Neuron (in vitro differentiated cells): ENCODE data around the gene ERG.
A peak's percentile ranks its signal among the peaks of the same experiment; 100 is the strongest.

Source experiments
- H2AFZ ChIP-seq: one replicate; pipeline ENCODE4 v1.6.1; 2013; ENCODE audit warnings: low read depth, mild to moderate bottlenecking, inconsistent platforms, low read length, moderate library complexity
- H3K27me3 ChIP-seq: one replicate; pipeline ENCODE4 v1.6.1; 2013; ENCODE audit warnings: low read length; ENCODE audit not compliant: insufficient read depth
- H3K36me3 ChIP-seq: one replicate; pipeline ENCODE4 v1.6.1; 2013; ENCODE audit warnings: low read length; ENCODE audit not compliant: insufficient read depth
- H3K4me1 ChIP-seq: one replicate; pipeline ENCODE4 v1.6.1; 2013; ENCODE audit warnings: low read length; ENCODE audit not compliant: insufficient read depth
- H3K4me3 ChIP-seq: 2 replicates; pipeline ENCODE4 v1.5.1; 2013; ENCODE audit warnings: mild to moderate bottlenecking, low read length, moderate library complexity
- H3K9me3 ChIP-seq: one replicate; pipeline ENCODE4 v1.6.1; 2013; ENCODE audit warnings: low read length

The ERG gene

GRCh38 chr21:38478782-38479181 is 19.5 kb downstream of the ERG start:
- Histone ChIP-seq H3K4me1 (no peaks in the 10 kb centered on the region), H3K9me3 (no peaks in the 10 kb centered on the region), H3K36me3 (no peaks in the 10 kb centered on the region), H2AFZ (no peak overlapping the region), H3K4me3 (no peak overlapping the region), H3K27me3 (no peaks in the 10 kb centered on the region)

- no peaks in the 10 kb centered on the region for H3K4me1 ChIP-seq
- H2AFZ ChIP-seq: no peak overlapping the region
- no peak overlapping the region for H3K4me3 ChIP-seq
- no peaks in the 10 kb centered on the region for H3K9me3 ChIP-seq
- H3K36me3 ChIP-seq: no peaks in the 10 kb centered on the region
- no peaks in the 10 kb centered on the region for H3K27me3 ChIP-seq
These were observed 21.1 kb downstream of the ERG start for GRCh38 chr21:38477226-38477625.

- no peak overlapping the region for H2AFZ ChIP-seq
- H3K27me3 ChIP-seq: no peaks in the 10 kb centered on the region
- H3K9me3 ChIP-seq: no peaks in the 10 kb centered on the region
- no peaks in the 10 kb centered on the region for H3K4me1 ChIP-seq
- no peak overlapping the region for H3K4me3 ChIP-seq
- no peaks in the 10 kb centered on the region for H3K36me3 ChIP-seq
These were observed 21.9 kb downstream of the ERG start for GRCh38 chr21:38476385-38476784.

- Histone ChIP-seq H3K9me3 (no peaks in the 10 kb centered on the region), H3K4me3 (no peak overlapping the region), H3K36me3 (no peaks in the 10 kb centered on the region), H3K4me1 (no peaks in the 10 kb centered on the region), H2AFZ (no peak overlapping the region), H3K27me3 (no peaks in the 10 kb centered on the region)
These were observed 22.8 kb downstream of the ERG start for GRCh38 chr21:38475519-38475918.

GRCh38 chr21:38474796-38475195 is 23.5 kb downstream of the ERG start:
- Histone ChIP-seq H3K9me3 (no peaks in the 10 kb centered on the region), H2AFZ (no peak overlapping the region)

GRCh38 chr21:38474124-38474523 is 24.2 kb downstream of the ERG start:
- no peak overlapping the region for H3K4me3 ChIP-seq
- H3K36me3 ChIP-seq: no peaks in the 10 kb centered on the region
- no peak overlapping the region for H2AFZ ChIP-seq

More at GRCh38 chr21:38474796-38475195, 23.5 kb downstream of the ERG start:
- H3K4me3 ChIP-seq: no peak overlapping the region
- H3K4me1 ChIP-seq: no peaks in the 10 kb centered on the region
- H3K36me3 ChIP-seq: no peaks in the 10 kb centered on the region
- H3K27me3 ChIP-seq: no peaks in the 10 kb centered on the region

GRCh38 chr21:38472412-38473108 is 25.7 kb downstream of the ERG start:
- Histone ChIP-seq H3K27me3 (no peaks in the 10 kb centered on the region), H3K4me3 (no peak overlapping the region), H3K36me3 (no peaks in the 10 kb centered on the region), H2AFZ (peak overlapping the region; percentile 18), H3K9me3 (no peaks in the 10 kb centered on the region), H3K4me1 (no peaks in the 10 kb centered on the region)

More at GRCh38 chr21:38474124-38474523, 24.2 kb downstream of the ERG start:
- Histone ChIP-seq H3K4me1 (no peaks in the 10 kb centered on the region), H3K27me3 (no peaks in the 10 kb centered on the region), H3K9me3 (no peaks in the 10 kb centered on the region)

- no peak overlapping the region for H3K4me3 ChIP-seq
- H2AFZ ChIP-seq: no peak overlapping the region
- H3K9me3 ChIP-seq: no peaks in the 10 kb centered on the region
- no peaks in the 10 kb centered on the region for H3K27me3 ChIP-seq
- no peaks in the 10 kb centered on the region for H3K36me3 ChIP-seq
- no peaks in the 10 kb centered on the region for H3K4me1 ChIP-seq
These were observed 26.5 kb downstream of the ERG start for GRCh38 chr21:38471766-38472165.

- Histone ChIP-seq H3K4me3 (no peak overlapping the region), H3K27me3 (no peaks in the 10 kb centered on the region), H2AFZ (no peak overlapping the region), H3K36me3 (no peaks in the 10 kb centered on the region), H3K9me3 (no peaks in the 10 kb centered on the region), H3K4me1 (no peaks in the 10 kb centered on the region)
These were observed 27.5 kb downstream of the ERG start for GRCh38 chr21:38470755-38471154.

GRCh38 chr21:38469642-38470041 is 28.6 kb downstream of the ERG start:
- no peaks in the 10 kb centered on the region for H3K4me1 ChIP-seq
- no peaks in the 10 kb centered on the region for H3K27me3 ChIP-seq
- no peaks in the 10 kb centered on the region for H3K36me3 ChIP-seq
- H2AFZ ChIP-seq: no peak overlapping the region
- H3K9me3 ChIP-seq: no peaks in the 10 kb centered on the region
- no peak overlapping the region for H3K4me3 ChIP-seq

- Histone ChIP-seq H2AFZ (no peak overlapping the region), H3K9me3 (no peaks in the 10 kb centered on the region), H3K4me1 (no peaks in the 10 kb centered on the region), H3K36me3 (no peaks in the 10 kb centered on the region), H3K4me3 (no peak overlapping the region), H3K27me3 (no peaks in the 10 kb centered on the region)
These were observed 29.3 kb downstream of the ERG start for GRCh38 chr21:38468989-38469388.

GRCh38 chr21:38467911-38468310 is 30.4 kb downstream of the ERG start:
- H3K27me3 ChIP-seq: no peaks in the 10 kb centered on the region
- no peak overlapping the region for H2AFZ ChIP-seq
- H3K4me1 ChIP-seq: no peaks in the 10 kb centered on the region
- no peaks in the 10 kb centered on the region for H3K9me3 ChIP-seq
- H3K4me3 ChIP-seq: no peak overlapping the region
- no peaks in the 10 kb centered on the region for H3K36me3 ChIP-seq

- H3K9me3 ChIP-seq: no peaks in the 10 kb centered on the region
- H3K4me1 ChIP-seq: no peaks in the 10 kb centered on the region
- H3K36me3 ChIP-seq: no peaks in the 10 kb centered on the region
- no peaks in the 10 kb centered on the region for H3K27me3 ChIP-seq
- H2AFZ ChIP-seq: no peak overlapping the region
- H3K4me3 ChIP-seq: no peak overlapping the region
These were observed 30.9 kb downstream of the ERG start for GRCh38 chr21:38467374-38467773.

- Histone ChIP-seq H2AFZ (peak overlapping the region; percentile 79), H3K27me3 (no peaks in the 10 kb centered on the region), H3K36me3 (no peaks in the 10 kb centered on the region), H3K4me1 (peaks cover 11% of the 10 kb centered on the region), H3K9me3 (no peaks in the 10 kb centered on the region), H3K4me3 (no peak overlapping the region)
These were observed 38.0 kb downstream of the ERG start for GRCh38 chr21:38460171-38460742.
